ENCODE results near the gene ATP8A2.

DNA sequence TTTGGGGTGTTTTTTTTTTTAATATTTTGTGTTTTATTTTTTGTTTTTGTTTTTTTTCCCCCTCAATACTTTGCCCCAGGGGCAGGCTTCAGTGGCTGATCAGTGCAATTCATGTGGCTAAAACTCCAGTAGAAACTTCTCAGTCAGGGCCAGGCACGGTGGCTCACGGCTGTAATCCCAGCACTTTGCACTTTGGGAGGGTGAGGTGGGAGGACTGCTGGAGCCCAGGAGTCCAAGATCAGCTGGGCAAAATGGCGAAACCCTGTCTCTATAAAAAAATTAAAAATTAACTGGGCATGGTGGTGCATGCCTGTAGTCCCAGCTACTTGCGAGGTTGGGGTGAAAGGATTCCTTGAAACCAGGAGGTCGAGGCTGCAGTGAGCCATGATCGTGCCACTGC, 17.4 kb upstream of the ATP8A2 start:
- TF ChIP-seq, protein P1, sequence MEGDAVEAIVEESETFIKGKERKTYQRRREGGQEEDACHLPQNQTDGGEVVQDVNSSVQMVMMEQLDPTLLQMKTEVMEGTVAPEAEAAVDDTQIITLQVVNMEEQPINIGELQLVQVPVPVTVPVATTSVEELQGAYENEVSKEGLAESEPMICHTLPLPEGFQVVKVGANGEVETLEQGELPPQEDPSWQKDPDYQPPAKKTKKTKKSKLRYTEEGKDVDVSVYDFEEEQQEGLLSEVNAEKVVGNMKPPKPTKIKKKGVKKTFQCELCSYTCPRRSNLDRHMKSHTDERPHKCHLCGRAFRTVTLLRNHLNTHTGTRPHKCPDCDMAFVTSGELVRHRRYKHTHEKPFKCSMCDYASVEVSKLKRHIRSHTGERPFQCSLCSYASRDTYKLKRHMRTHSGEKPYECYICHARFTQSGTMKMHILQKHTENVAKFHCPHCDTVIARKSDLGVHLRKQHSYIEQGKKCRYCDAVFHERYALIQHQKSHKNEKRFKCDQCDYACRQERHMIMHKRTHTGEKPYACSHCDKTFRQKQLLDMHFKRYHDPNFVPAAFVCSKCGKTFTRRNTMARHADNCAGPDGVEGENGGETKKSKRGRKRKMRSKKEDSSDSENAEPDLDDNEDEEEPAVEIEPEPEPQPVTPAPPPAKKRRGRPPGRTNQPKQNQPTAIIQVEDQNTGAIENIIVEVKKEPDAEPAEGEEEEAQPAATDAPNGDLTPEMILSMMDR (IDR thresholded peaks at IDR 0.05): no peak
- no peak for TF ChIP-seq POLR2A (IDR thresholded peaks at IDR 0.05)

Measured in right lobe of liver (tissue), 4 donors.